ENCODE data around the gene CAMK2N2. TPM values are rescaled to one million over a fixed set of nuclear protein-coding genes. Genes with fewer than 3 reads are reported as not detected.

Gene CAMK2N2
- total RNA-seq, 1 experiment from 2014 or later, result 1.6 TPM

DNA sequence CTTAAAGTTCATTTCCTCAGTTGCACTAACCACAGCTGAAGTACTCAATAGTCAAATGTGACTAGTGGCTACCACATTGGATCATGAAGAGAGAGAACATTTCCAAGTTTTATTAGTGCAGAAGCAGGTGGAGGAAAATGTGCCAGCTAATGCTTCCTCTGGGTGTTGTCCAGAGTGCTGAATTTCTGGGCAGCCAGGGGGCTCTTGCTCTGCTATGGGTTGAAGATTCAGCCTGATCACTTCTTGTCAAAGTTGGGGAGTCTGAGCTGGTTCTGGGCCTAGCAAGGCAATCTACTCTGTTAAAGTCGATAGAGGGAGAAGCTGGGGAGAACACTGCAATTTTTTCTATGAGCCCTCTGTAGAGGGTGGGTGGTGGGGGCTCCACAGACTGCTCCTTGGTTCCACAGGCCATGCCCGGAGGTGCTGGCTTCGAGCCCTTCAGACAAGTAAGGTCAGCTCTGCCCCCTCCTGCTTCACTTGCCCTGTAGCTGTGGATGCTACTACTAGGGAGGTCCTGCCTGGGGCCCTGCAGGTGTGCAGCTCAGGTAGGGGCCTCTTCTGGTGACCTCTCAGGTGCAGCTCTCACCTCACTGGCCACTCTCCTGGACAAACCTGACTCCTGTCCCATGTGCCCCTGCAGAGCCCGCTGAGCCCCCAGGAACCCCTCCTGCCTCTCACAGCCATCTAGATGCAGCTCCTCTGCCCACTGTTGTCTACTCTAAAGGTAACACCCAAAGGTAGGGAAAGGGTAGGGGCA lies 20.8 kb downstream of the CAMK2N2 start:
- DNase-seq (ENCODE audit: low spot score), result no peak

DNA sequence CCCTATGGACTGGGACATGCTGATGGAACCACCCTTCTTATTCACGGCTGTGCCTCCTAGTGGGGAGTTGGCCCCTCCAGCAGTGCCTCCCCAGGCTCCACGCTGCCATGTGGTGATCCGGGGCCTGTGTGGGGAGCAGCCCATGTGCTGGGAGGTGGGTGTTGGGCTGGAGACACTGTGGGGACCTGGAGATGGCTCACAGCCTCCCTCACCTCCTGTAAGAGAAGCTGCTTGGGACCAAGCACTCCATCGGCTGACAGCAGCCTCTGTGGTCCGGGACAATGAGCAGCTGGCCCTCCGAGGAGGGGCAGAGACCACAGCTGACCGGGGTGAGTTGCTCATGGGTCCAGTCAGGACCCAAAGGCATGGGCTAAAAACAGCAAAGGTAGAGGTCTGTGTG lies 21.6 kb downstream of the CAMK2N2 start:
- no peak for DNase-seq (ENCODE audit: low spot score)

DNA sequence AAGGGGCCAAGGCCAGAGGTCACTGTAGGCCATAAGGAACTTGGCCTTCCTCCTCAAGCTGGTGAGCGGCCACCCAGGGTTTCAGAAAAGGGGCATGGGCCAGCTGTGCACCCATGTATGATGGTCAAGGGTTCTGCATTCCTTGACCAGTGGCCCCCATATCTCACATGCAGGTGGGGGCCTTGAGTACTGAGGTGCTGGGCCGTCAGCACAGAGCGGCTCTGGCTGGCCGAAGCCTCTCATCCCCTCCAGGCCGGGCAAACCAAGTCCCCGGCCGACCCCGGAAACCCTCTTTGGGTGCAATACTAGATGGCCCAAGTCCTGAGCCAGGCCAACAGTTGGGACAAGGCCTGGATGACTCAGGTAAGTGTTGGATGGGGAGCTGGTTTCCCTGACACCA lies 22.1 kb downstream of the CAMK2N2 start:
- no peak for DNase-seq (ENCODE audit: low spot score)

DNA sequence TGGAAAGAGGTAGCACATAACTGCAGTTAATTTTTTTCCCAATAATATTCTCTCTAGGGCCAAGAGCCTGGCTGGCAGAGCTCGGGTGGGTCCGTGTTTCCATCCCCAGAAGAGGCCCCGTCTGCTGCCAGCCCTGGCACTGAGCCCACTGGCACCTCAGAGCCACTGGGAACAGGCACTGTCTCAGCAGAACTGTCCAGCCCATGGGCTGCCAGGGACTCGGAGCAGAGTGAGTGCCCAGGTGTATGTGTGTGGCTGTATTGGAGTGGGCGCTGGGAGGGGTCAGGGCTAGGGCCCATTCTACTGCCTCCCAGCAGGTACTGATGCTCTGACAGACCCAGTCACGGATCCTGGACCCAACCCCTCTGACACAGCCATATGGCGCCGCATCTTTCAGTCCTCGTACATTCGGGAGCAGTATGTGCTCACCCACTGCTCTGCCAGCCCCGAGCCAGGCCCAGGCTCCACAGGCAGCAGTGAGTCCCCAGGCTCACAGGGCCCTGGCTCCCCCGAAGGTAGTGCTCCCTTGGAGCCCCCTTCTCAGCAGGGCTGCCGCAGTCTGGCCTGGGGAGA lies 23.0 kb downstream of the CAMK2N2 start:
- DNase-seq (ENCODE audit: low spot score), result no peak

DNA sequence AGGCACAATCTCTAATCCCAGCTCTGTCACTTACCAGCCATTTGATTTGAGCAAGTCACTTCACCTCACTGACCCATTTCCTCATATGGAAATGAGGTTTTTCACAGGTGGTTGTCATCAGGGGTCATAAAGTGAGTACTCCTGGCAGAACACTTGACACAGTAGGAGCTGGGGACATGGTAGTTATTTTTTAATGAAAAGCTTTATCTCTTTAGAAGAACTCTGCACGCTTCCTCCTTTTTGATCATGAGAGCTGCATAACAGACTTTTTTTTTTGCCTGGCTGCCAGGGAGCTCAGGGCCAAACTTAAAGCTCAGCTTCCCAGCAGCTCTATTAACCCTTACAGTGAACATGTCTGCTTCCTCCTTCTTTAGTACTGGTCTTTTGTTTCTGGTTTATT lies 23.5 kb downstream of the CAMK2N2 start:
- DNase-seq (ENCODE audit: low spot score), result no peak

DNA sequence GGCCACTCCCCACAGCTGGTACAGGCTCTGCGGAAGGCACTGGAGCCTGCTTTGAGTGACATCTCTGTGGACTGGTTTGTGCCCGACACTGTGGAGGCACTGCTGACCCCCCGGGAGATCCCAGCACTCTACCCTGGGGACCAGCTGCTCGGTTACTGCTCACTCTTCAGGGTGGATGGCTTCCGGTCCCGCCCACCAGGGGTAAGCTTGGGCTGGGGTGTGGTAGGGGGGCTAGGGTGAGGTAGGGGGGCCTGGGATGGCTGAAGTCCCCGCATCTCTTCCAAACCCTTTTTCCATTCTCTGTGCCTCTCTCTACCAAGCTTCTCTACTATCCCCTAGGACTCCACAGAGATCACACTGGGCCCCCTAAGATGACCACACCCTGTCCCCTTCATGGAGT lies 24.1 kb downstream of the CAMK2N2 start:
- no peak for DNase-seq (ENCODE audit: low spot score)

DNA sequence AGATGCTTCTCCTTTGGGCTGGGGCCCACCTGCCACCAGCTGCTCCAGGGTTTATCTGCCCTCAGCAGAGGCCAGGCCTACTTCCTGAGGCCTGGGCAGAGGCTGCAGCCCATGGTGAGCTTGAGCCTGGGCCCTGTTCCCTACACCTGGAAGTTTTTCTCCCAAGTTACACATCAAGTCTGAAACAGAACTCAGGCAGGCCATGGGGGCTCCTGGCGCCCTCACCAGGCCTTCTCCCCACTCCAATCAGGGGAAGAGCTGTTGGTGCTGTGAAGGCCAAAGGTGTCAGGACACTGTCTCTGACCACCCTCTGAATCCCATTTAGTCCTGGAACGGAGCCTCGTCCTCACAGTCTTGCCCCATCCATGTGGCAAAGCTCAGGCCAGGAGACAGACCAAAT lies 24.7 kb downstream of the CAMK2N2 start:
- no peak for DNase-seq (ENCODE audit: low spot score)

DNA sequence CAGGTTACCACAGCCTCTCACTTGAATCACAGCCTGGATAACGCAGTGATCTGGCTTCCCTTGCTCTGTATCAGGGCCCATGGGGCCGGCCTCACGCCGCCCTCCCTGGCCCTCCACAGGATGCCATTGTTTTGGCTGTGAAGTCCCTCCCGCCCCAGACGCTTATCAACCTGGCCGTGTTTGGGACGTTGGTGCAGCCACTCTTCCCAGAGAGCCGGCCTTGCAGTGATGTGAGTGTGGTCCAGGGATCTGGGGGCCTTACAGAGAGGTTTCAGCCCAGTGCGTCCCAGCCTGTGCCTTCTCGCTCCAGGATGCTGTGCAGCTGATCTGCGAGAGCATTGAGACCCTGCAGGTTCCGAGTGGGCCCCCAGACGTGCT lies 25.3 kb downstream of the CAMK2N2 start:
- no peak for DNase-seq (ENCODE audit: low spot score)

DNA sequence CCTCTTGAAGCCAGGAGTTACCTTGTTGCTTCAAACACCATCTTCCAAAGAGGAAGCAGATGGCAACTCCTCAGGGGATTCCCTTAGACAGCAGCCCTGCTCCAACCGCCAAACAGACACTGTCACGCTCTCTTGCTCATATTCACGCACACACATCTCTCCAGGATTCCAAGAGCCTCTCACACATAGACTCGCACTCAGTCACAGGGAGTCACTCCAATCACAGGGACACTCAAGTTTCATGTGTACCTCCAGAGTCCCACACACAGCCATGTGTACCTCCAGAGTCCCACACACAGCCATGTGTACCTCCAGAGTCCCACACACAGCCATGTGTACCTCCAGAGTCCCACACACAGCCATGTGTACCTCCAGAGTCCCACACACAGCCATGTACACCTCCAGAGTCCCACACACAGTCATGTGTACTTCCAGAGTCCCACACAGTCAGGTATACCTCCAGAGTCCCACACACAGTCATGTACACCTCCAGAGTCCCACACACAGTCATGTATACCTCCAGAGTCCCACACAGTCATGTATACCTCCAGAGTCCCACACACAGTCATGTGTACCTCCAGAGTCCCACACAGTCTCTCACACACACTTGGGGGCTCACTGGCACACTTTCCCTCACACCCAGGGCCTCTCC lies 25.8 kb downstream of the CAMK2N2 start:
- DNase-seq (ENCODE audit: low spot score), result no peak

DNA sequence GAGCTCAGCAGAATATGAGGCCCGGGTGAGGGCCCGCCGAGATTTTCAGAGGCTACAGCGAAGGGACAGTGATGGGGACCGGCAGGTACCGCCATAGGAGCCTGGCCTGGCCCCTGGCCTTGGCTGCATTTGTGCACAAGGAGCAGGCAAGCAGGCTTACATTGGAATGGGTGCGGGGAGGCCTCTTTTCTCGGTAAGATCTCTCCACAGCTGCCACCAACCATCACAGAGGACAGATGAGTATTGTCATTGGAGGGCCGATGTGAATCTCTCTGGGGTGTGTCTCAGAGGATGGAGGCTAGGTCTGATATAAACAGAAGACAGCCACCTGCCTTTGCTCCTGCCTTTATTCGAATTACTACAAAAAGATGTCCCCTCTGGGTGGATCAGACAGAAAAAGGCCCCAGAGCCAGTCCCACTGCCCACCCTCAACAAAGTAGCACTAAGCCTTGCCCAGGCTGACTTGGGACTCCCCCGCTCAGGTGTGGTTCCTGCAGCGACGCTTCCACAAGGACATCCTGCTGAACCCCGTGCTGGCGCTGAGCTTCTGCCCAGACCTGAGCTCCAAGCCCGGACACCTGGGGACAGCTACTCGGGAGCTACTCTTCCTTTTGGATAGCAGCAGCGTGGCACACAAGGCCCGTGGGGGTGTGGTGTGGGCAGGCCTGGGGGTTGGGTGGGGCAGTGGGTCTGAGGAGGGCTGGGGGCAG lies 26.5 kb downstream of the CAMK2N2 start:
- DNase-seq (ENCODE audit: low spot score), result no peak

DNA sequence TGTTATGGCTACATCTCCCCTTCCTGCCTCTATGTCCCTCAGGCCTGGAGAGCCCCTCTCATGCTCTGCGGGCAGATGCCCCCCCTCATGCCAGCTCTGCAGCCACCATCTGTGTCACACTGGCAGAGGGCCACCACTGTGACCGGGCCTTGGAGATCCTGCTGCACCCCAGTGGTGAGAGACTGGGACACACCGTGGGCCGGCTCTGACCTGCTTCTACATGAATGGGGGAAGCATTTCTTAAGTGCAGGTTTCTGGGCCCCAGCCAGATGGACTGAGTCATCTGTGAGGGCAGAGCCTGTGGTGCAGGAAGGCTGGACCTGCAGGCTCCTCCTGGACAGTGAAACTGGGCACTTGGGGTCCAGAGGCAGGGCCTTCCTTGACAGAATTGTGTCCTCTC lies 27.1 kb downstream of the CAMK2N2 start:
- peak; percentile 94 for DNase-seq (ENCODE audit: low spot score)

DNA sequence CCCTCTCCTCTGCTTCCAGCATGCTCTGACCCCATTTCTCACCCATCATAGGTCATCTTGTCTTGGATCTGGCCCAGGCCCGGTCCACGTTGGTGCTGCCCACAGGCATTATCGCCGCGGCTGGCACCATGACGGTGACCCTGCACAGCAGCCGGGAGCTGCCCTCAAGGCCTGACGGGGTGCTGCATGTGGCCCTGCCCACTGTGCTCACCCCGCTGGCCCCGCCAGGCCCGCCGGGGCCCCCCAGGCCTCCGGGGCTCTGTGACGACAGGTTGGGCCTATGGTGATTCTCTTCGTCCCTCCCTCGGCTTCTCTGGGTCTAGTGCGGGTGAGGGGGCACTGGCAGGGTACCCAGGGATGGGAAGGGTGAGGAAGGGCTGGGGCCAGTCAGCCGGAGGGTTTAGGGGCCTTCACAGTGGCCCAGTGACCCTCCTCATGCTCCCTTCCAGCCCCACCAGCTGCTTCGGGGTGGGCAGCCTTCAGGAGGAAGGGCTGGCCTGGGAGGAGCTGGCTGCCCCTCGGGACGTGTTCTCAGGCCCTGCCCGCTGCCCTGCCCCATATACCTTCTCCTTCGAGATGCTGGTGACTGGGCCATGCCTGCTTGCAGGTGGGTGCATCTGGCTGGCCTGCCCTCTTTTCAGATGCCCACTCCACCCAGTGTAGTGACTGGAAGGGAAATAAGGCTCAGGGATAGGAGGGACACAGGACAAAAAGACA lies 28.1 kb downstream of the CAMK2N2 start:
- DNase-seq (ENCODE audit: low spot score), result no peak

DNA sequence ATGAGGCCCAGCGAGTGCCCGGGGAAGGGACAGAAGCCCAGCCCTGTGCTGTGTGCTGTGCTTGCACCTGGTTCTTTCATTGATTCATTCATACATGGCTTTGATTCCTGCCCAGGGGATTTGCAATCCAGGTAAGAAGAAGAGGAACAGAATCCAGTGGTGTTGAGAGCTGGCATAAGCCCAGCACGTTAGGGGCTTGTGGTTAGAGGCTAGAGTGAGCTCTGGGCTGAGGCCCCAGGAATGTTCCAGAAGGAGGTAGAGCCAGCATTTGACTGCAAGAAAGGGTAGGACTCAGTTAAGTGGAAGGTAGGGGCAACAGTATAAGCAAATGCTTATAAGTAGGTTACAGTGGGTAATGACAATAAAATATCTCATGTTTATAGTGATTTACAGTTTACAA lies 29.7 kb downstream of the CAMK2N2 start:
- DNase-seq (ENCODE audit: low spot score), result no peak

DNA sequence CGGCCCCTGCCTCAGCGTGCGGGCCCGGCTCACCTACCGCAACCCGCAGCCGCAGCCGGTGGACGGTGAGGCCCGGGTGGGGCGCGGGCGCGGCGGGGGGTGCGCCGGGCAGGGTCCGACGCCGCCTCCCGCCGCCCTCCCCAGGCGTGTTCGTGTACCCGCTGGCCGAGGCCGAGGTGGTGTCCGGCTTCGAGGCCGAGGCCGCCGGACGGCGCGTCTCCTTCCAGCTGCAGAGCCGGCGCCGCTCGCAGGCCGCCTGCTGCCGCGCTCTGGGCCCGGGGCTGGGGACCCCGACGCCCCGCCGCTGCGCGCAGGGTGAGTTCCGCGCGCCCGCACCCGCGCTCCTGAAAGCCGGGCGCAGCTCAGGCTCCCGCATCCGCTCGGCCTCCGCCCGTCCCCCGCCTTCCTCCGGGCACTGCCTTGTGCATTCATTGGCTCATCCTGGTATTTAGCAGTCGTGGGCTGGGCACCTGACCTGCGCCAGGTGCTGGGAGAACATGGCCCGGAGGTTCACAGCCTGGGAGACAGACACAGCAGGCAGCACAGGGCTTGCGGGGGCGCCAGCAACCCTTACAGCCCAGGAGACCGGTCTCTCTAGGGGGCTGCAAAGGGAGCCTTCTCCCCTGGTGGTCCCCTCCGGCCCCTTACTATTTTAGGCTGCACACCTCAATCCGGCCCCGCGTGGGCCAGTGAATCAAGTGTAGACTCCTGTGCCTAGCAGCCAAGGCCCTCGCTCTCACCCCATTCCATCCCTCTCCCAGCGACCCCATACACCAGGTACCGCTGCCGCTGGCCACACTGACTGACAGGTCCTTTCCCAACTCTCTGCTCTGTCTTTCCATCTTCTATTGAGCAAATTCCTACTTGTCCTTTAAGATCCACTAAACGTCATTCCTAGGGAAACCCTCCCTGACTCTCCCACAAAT lies 30.5 kb downstream of the CAMK2N2 start:
- DNase-seq (ENCODE audit: low spot score), result no peak

DNA sequence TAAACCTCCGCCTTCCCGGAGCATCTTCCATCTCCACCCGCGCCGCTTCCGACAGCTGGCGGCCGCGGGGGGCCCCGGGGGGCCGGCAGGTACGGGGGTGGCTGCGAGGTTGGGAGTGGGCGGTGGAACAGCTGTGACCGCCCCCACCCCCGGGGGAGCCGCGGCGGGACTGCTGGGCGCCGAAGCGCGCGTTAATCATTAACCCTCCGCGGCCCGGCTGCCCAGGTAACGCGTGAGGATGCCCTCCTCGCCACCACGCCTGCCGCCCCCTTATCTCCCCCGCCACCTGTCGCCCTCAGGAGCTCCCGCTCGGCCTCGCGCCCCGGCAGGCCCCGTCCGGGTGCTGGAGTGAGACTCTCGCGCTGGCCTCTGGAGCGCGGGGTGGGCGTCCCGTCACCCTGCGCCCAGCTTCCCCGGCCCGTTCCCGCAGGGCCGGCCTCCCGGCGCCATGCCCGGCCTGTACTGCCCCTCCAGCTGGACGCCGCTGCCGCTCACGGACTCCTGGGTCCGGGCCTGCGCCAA lies 31.2 kb downstream of the CAMK2N2 start:
- DNase-seq (ENCODE audit: low spot score), result no peak

DNA sequence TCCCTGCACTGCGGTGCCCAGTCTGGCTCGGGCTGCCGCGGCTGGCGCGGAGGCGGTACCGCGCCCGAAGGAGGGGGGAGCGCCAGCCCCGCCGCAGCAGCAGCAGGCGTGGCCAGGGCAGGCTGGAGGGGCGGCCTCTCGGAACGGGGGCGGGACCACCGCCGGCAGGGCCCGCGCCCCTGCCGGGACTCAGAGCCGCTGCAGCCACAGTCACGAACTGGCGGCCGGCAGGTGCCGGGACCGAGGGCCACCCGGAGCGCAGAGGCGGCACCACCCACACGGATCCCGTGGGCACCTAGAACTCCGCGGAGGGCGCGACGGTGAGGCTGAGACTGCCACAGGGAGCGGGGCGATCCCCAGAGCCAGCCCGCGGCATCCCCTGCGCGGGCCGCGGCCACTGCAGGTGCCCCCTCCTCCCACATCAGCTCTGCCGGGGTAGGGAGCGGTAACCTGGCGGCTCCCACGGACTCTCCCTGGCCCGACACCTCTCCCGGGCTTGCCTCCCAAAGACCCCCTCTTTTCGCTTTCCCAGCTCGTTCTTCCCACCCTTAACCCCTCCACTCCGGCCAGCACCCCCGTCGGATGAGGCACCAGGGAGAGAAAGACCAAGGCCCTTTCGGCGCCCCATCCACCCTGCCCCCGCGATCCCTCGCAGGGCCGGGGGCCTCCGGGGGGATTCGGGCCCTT lies 31.8 kb downstream of the CAMK2N2 start, which contains the start of gene VWA5B2:
Gene VWA5B2, plus strand, starts transcription at position 192 of the 687 bp plus-strand sequence. CDS start 944 bp downstream, outside the sequence.
- peak; percentile 42 for DNase-seq (ENCODE audit: low spot score)

DNA sequence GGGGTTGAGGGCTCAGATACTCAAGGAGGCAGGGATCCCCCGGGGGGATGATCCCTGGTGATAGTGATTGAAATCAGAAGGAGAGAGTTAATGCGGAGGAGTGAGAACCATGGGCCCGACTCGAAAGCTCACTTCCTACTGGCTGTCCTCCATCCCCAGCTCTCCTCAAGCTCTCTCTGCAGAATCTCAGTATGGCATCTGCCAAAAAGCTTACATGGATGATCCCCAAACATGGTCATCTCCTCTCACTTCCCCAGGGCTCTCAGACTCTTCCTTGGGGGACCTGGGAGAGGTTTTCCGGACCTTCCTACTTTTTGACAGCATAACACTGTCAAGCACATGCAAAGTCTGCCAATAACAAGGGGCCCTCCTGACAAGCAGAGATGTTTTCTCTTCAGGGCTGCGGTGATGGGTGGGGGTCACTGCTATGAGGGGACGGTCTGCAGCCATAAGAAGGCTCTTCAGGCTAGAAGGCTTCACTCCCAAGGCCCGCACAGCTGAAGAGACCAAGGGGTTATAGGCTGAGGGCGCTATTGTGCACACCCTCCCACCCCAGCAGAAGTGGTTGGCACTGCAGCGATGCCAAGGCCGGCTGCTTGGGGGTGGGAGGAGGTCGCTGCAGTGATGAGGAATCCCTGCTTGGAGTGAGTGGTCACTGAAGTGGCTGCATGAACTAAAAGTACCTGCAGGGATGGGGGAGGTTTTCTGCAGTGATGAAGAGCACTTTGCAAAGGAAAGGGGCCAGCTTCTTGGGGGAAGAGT lies 32.8 kb downstream of the CAMK2N2 start:
- DNase-seq (ENCODE audit: low spot score), result no peak

DNA sequence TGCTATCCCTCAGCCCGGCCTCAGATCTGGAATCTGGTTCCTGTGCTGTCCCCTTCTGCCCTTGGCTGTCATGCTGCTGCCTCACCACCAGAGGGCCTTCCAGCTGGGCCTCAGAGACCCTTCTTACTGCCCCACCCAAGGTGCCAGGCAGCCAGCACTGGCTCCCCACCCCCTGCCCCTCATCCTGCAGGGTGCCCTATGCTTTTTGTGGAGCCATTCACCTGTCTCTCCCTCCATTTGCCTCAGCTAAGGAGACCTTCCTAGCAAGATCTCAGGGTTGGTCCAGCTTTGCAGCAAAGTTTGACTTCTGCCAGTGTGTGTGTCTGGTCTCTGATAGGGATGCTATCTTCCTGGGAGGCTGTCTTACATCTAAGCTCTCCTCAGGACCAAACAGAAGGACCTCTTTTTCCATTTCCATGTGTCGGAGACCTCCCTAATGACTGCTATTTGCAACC lies 33.8 kb downstream of the CAMK2N2 start:
- peak; percentile 18 for DNase-seq (ENCODE audit: low spot score)

DNA sequence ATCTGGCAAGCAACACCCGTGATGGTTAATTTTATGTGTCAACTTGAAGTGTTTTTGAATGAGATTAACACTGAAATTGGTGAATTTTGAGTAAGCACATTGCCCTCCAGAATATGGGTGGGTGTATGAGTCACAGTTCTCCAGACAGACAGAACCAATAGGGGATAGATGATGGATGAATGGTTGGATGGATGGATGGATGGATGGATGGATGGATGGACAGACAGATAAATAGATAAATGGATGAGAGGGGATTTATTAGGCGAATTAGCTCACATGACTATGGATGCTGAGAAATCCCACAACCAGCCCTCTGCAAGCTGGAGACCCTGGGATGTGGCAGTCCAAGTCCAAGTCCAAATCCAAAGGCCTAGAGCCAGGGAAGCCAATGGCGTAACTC lies 37.4 kb downstream of the CAMK2N2 start:
- DNase-seq (ENCODE audit: low spot score), result no peak
